Mucosa of descending colon (tissue), 3 donors: ENCODE data around the gene B4GALT6. TPM values are rescaled to one million over a fixed set of nuclear protein-coding genes. Genes with fewer than 3 reads are reported as not detected.
"Not testable (repeated sequence)": the region's sequence is repeated elsewhere in the genome, so short reads cannot be mapped to it uniquely, and the experiment has no call there.

Experiments
- ATAC-seq: fragments of 200-7000 bp; cut with Tn5 transposase; one replicate; pipeline ENCODE4 v1.9.1; 2020; ENCODE audit warnings: mild to moderate bottlenecking, moderate library complexity
- DNase-seq, 3 donors: peaks; one replicate each; pipeline ENCODE4 v3.0.0-alpha.2; 2020
- H3K36me3 ChIP-seq: fragments of 200-600 bp; one replicate; pipeline ENCODE4 v1.8.0; 2021; ENCODE audit warnings: low read depth, mild to moderate bottlenecking
- H3K4me1 ChIP-seq: fragments of 200-600 bp; one replicate; pipeline ENCODE4 v1.8.0; 2021; ENCODE audit warnings: low read depth, mild to moderate bottlenecking
- H3K4me3 ChIP-seq: fragments of 200-600 bp; one replicate; pipeline ENCODE4 v1.8.0; 2021; ENCODE audit warnings: mild to moderate bottlenecking
- H3K9me3 ChIP-seq: fragments of 200-600 bp; one replicate; pipeline ENCODE4 v1.8.0; 2021; ENCODE audit warnings: mild to moderate bottlenecking
- intact Hi-C, 2 donors: fragments of 100-400 bp; cut with DNase I in 1 of 2; cut with micrococcal nuclease in 1 of 2; formaldehyde crosslinking; loops; one replicate each; pipeline versions ENCODE4 v1.11.0 to v1.11.1; 2022; cut with DNase I, micrococcal nuclease
- long read RNA-seq, 2 donors: library from polyadenylated mRNA; unstranded; transcript quantifications; one replicate each; pipeline ENCODE4 v2.0.0, GENCODE V29; 2019 to 2021
- total RNA-seq, 3 donors: library from RNA; stranded (reverse); fragmentation: NEBNext Ultra II Directional in 2 of 3; extraction: Animal tissue kit (Norgen Biotek cat#: 25700) in 2 of 3; gene quantifications; one replicate each; pipeline versions ENCODE4 v1.2.1 to v1.2.4, GENCODE V29; 2021 to 2023
- TF ChIP-seq, protein P1 (sequence below): fragments of 200-600 bp; IDR thresholded peaks from one replicate; pipeline ENCODE4 v1.8.0; 2022; ENCODE audit warnings: antibody characterized with exemption, mild to moderate bottlenecking
- donor health status: DM: no; HTN: no; CAD: no; lungs with moderate emphysema.
- donor health status: DM: no; HTN: no; CAD: no.
- donor health status: DM: no; HTN: yes; CAD: no.

Gene B4GALT6, protein sequence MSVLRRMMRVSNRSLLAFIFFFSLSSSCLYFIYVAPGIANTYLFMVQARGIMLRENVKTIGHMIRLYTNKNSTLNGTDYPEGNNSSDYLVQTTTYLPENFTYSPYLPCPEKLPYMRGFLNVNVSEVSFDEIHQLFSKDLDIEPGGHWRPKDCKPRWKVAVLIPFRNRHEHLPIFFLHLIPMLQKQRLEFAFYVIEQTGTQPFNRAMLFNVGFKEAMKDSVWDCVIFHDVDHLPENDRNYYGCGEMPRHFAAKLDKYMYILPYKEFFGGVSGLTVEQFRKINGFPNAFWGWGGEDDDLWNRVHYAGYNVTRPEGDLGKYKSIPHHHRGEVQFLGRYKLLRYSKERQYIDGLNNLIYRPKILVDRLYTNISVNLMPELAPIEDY
- 1 to 10 TPM; 6.9 to 8.0 (median 7.8) TPM for total RNA-seq
- long read RNA-seq, donor 1, partial matches to known transcripts, result 0 of 1 reads
- long read RNA-seq, donor 1, other reads (novel, unspliced or antisense), result 0 of 1 reads
- long read RNA-seq, donor 2, result 0 reads

DNA sequence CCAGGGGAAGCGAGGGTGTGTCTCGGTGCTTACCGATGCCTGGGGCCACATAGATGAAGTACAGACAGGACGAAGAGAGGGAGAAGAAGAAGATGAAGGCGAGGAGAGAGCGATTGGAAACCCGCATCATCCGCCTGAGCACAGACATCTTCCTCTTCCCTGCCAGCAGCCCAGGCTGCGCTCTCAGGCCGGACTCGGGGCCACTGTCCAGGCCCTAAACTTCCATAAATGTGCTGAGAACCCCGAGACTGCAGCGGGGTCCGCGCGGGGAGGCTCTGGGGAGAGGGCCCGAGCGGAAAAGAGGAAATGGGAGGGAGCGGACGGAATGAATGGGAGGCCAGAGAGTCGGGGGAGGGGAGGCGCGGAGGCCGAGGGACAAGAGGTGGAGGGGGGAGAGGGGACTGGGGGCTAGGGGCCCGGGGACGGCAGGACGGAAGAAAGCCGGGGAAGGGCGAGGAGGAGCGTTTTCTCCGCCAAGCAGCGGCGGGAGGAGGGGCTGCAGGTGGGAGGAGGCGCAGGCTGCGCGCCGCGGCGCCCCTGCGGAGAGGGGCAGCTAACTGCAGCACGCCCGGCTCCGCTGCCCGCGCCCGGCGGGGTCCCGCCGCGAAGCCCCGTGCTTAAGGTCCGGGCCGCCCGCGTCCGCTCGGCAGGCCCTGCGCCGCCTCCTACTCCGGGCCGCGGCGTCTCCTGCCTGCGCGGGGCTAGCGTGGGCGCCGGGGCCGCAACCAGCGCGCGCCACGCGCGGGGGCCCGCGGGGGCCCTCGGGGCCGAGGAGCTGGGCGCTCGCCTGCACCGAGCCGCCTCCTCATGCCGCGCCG is at the start of gene B4GALT6:
TSS of gene B4GALT6 (minus strand) at position 303 of the 818 bp plus-strand sequence. CDS start at position 148, 155 bp downstream.
- ATAC-seq (peak; percentile 11), DNase-seq (peak; percentile 36 to 68 (median 58))
- no peaks in the 10 kb centered on the region for H3K36me3 ChIP-seq
- H3K9me3 ChIP-seq, result no peaks in the 10 kb centered on the region
- TF ChIP-seq, protein P1, sequence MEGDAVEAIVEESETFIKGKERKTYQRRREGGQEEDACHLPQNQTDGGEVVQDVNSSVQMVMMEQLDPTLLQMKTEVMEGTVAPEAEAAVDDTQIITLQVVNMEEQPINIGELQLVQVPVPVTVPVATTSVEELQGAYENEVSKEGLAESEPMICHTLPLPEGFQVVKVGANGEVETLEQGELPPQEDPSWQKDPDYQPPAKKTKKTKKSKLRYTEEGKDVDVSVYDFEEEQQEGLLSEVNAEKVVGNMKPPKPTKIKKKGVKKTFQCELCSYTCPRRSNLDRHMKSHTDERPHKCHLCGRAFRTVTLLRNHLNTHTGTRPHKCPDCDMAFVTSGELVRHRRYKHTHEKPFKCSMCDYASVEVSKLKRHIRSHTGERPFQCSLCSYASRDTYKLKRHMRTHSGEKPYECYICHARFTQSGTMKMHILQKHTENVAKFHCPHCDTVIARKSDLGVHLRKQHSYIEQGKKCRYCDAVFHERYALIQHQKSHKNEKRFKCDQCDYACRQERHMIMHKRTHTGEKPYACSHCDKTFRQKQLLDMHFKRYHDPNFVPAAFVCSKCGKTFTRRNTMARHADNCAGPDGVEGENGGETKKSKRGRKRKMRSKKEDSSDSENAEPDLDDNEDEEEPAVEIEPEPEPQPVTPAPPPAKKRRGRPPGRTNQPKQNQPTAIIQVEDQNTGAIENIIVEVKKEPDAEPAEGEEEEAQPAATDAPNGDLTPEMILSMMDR, result no peak
- peaks cover 14% of the 10 kb centered on the region for H3K4me1 ChIP-seq
- H3K4me3 ChIP-seq, result peak within 1 kb of the TSS; percentile 37
- intact Hi-C loops, result loop anchor here in 1 of 2 donors (5.0 kb wide), 1 partner anchor 47 kb away; no protein-coding TSS in a partner anchor

DNA sequence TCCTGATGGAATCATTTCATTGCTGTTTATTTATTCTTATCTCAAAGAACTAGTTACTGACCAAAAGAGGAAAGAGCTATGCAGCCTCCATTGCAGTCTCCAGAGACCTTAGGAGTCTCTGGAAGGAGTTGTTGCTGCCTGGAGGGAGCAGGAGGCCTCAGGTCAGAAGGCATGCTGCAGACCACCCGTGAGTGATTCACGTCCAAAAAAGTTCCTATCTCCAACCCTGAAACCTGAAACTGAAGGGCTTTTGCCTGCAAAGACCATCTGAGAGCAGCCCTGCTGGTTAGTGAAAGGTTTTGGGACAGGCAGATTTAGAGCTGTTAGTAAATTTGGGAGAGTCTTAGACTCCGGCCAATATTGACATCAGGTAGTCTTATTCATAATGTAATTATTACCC is 47.2 kb upstream of the B4GALT6 start:
- no peaks in the 10 kb centered on the region for H3K4me1 ChIP-seq
- ATAC-seq (no peak), DNase-seq (no peak)
- no peaks in the 10 kb centered on the region for H3K9me3 ChIP-seq
- intact Hi-C loops, result no loop called here
- no peak overlapping the region for H3K4me3 ChIP-seq
- no peaks in the 10 kb centered on the region for H3K36me3 ChIP-seq
- TF ChIP-seq, protein P1, result no peak

DNA sequence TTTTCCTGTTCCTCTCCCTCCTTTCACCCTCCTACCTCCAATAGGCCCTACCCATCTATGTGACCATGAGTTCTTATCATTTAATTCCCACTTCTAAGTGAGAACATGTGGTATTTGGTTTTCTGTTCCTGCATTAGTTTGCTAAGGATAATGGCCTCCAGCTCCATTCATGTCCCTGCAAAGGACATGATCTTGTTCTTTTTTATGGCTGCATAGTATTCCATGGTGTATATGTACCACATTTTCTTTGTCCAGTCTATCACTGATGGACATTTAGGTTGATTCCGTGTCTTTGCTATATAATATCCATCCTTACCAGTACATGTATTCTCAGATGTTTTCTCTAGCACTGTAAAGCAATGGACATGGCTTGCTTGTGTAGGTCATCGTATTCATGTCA is 44.8 kb upstream of the B4GALT6 start:
- not testable (repeated sequence) for H3K4me3 ChIP-seq, DNase-seq, ATAC-seq, H3K4me1 ChIP-seq, H3K9me3 ChIP-seq, H3K36me3 ChIP-seq
- intact Hi-C loops, result loop anchor here in 1 of 2 donors (10.0 kb wide), 1 partner anchor 174 kb away; no protein-coding TSS in a partner anchor

DNA sequence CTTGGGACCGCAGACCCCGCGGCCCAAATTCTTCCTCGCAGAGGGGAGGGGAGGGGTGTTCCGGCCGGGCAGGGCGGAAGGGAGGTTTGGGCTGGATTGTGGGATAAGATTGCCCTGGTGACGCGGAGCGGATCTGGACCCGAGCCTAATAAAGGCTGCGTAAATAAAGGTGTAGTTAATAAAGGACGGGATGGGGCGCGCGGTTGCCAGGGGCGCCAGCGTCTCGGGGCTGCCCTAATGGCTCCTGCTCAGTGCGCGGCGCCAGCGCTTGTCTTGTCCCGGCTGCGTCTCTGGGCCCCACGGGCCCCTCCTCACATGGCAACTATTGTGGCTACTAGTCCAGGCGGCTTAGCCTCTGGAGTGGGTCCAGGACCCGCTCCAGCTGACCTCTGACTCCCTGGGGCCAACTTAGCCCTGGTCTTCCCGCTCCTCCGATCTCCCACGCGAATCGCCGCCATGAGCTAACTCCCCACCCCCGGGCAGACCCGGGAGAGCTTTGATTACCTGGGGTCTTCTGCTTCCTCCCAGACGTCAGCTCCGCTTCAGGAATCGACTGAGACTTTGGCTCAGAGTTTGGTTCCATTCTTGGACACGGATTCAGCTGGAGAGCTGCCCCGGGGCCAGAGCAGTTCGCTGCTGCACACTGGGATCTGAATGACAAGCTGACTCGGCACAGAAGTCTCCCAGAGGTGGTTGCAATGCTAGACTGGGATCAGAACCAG is 39.8 kb upstream of the B4GALT6 start:
- TF ChIP-seq, protein P1, result no peak
- ATAC-seq (peak; percentile 56), DNase-seq (peak in 2 of 3 donors; percentile 19 to 33)
- Histone ChIP-seq H3K36me3 (no peaks in the 10 kb centered on the region), H3K4me3 (no peak overlapping the region), H3K9me3 (peaks cover 6% of the 10 kb centered on the region), H3K4me1 (peaks cover 5% of the 10 kb centered on the region)
- intact Hi-C loops, result loop anchor here (5.0 to 10.0 kb wide), 2 partner anchors 167 to 169 kb away; no protein-coding TSS in a partner anchor

DNA sequence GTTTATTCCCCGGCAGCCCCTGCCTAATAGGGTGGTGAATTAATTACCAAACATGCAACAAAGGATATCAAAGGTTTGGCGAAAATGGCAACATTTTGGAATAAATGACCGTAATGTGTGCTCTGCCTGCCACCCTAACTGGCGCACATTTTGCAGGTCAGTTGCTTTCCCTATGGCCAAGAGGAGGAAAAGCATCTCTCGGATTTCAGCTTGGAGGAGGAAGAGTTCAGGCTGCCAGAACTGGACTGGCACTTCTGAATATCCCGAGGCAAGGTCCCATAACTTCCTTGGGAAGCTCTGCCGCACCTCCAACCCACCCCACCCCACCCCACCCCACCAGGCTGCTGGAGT is 39.2 kb upstream of the B4GALT6 start:
- TF ChIP-seq, protein P1, result no peak
- DNase-seq (no peak), ATAC-seq (peak; percentile 8)
- H3K4me3 ChIP-seq, result no peak overlapping the region
- H3K4me1 ChIP-seq, result peaks cover 5% of the 10 kb centered on the region
- peaks cover 11% of the 10 kb centered on the region for H3K9me3 ChIP-seq
- no peaks in the 10 kb centered on the region for H3K36me3 ChIP-seq
- intact Hi-C loops, result loop anchor here (5.0 to 10.0 kb wide), 2 partner anchors 166 to 169 kb away; no protein-coding TSS in a partner anchor
